Keratinocyte (primary cell): Measurements from ENCODE around the gene NEK9. TPM values are rescaled to one million over a fixed set of nuclear protein-coding genes. Genes with fewer than 3 reads are reported as not detected.

Experiments
- DNase-seq: peaks from one replicate; pipeline ENCODE4 v3.0.0-alpha.2; 2011; ENCODE audit warnings: low read depth, missing footprints, low spot score
- FAIRE-seq: peaks from 2 replicates; lab custom pipeline; 2011; peaks lifted over from hg19 to GRCh38; lab: Jason Lieb, UNC
- H2AFZ ChIP-seq: 2 replicates; pipeline ENCODE4 v1.6.0; 2012; ENCODE audit warnings: low read length, control low read depth, inconsistent platforms; ENCODE audit not compliant: control insufficient read depth
- H3K27ac ChIP-seq: 2 replicates; pipeline ENCODE4 v1.5.1; 2011; ENCODE audit warnings: low read length; ENCODE audit not compliant: control insufficient read depth, insufficient read depth
- H3K27me3 ChIP-seq: 3 replicates; pipeline ENCODE4 v1.6.0; 2011; ENCODE audit warnings: low read length; ENCODE audit not compliant: control insufficient read depth, insufficient read depth; ENCODE audit errors: extremely low read depth
- H3K36me3 ChIP-seq, 2 experiments: 2 replicates in 1 of 2; 3 replicates in 1 of 2; pipeline ENCODE4 v1.5.1; 2011; ENCODE audit warnings: low read length in 2 of 2, mild to moderate bottlenecking in 1 of 2; ENCODE audit not compliant: control insufficient read depth in 2 of 2, insufficient read depth in 2 of 2; ENCODE audit errors: extremely low read depth in 1 of 2
- H3K4me1 ChIP-seq: 3 replicates; pipeline ENCODE4 v1.5.1; 2011; ENCODE audit warnings: low read length; ENCODE audit not compliant: control insufficient read depth, insufficient read depth; ENCODE audit errors: extremely low read depth
- H3K4me2 ChIP-seq: 3 replicates; pipeline ENCODE4 v1.6.0; 2011; ENCODE audit warnings: low read depth, low read length; ENCODE audit not compliant: control insufficient read depth, insufficient read depth; ENCODE audit errors: extremely low read depth
- H3K4me3 ChIP-seq, 3 experiments: fragments of 200-600 bp in 1 of 3; sonication (generic) in 1 of 3; 2 replicates in 2 of 3; 3 replicates in 1 of 3; pipeline ENCODE4 v1.5.1; 2011 to 2016; ENCODE audit warnings: low read length in 3 of 3, mild to moderate bottlenecking in 3 of 3, control low read depth in 2 of 3, inconsistent platforms in 1 of 3, low read depth in 1 of 3, mixed read lengths in 1 of 3, mixed run types in 1 of 3, moderate library complexity in 1 of 3; ENCODE audit not compliant: control insufficient read depth in 2 of 3, insufficient read depth in 2 of 3; ENCODE audit errors: extremely low read depth in 1 of 3
- H3K79me2 ChIP-seq: 2 replicates; pipeline ENCODE4 v1.6.0; 2012; ENCODE audit warnings: low read length; ENCODE audit not compliant: control insufficient read depth, insufficient read depth
- H3K9ac ChIP-seq: 3 replicates; pipeline ENCODE4 v1.6.0; 2011; ENCODE audit warnings: low read length; ENCODE audit not compliant: control insufficient read depth, insufficient read depth; ENCODE audit errors: extremely low read depth
- H3K9me1 ChIP-seq: 3 replicates; pipeline ENCODE4 v1.6.0; 2011; ENCODE audit warnings: low read length; ENCODE audit not compliant: control insufficient read depth, insufficient read depth; ENCODE audit errors: extremely low read depth
- H3K9me3 ChIP-seq: 2 replicates; pipeline ENCODE4 v1.5.1; 2012; ENCODE audit warnings: low read depth, low read length; ENCODE audit not compliant: control insufficient read depth
- H4K20me1 ChIP-seq: 3 replicates; pipeline ENCODE4 v1.6.0; 2011; ENCODE audit warnings: low read length; ENCODE audit not compliant: control insufficient read depth, insufficient read depth; ENCODE audit errors: extremely low read depth
- CTCF ChIP-seq, 3 experiments: IDR thresholded peaks in 1 of 3; conservative IDR thresholded peaks in 1 of 3; optimal IDR thresholded peaks in 1 of 3; 2 replicates in 2 of 3; 3 replicates in 1 of 3; pipeline versions ENCODE3 to v1.5.1; 2011; ENCODE audit warnings: low read length in 3 of 3, mild to moderate bottlenecking in 3 of 3, moderate library complexity in 2 of 3, control low read depth in 1 of 3, inconsistent platforms in 1 of 3; ENCODE audit not compliant: insufficient read depth in 2 of 3; ENCODE audit errors: extremely low read depth in 1 of 3
- EZH2 ChIP-seq: IDR thresholded peaks from one replicate; pipeline ENCODE4 v1.6.1; 2012; ENCODE audit warnings: inconsistent platforms, mild to moderate bottlenecking, low read length, moderate library complexity
- dilution Hi-C: fragments of 300-500 bp; cut with MboI; formaldehyde crosslinking; loops from one replicate; pipeline ENCODE4 v1.7.0; 2020; ENCODE audit warnings: low sequenced_read_pairs; ENCODE audit not compliant: extremely low pct_ligation_motif_present
- polyA plus RNA-seq, 5 experiments: library from polyadenylated mRNA; depleted of rRNA in 3 of 5; stranded (reverse) in 3 of 5; stranded (forward) in 1 of 5; unstranded in 1 of 5; fragments of >200 nt; gene quantifications; 1 replicate in 1 of 5; 2 replicates in 3 of 5; 3 replicates in 1 of 5; pipeline versions ENCODE4 v1.2.1 to v1.2.3, GENCODE V29; 2011 to 2012; ENCODE audit warnings: missing spikeins in 2 of 5, low read depth in 1 of 5, low replicate concordance in 1 of 5

NEK9 gene
- polyA plus RNA-seq, 1 donor (not counting 4 experiments of a cell fraction or from before 2014, with no cell fraction given): 43.7 TPM

GRCh38 chr14:75098682-75099081 lies 28.2 kb downstream of the NEK9 start:
- TF ChIP-seq CTCF (optimal IDR thresholded peaks at IDR 0.05 in 1 of 3, IDR thresholded peaks at IDR 0.05 in 1 of 3, conservative IDR thresholded peaks at IDR 0.05 in 1 of 3; ENCODE audit: extremely low read depth in 1 of 3, insufficient read depth in 2 of 3, low read length in 3 of 3) (no peak), EZH2 (no peak)
- Histone ChIP-seq H3K4me3 (no peak overlapping the region), H3K27ac (no peak overlapping the region), H3K36me3 (peaks cover 11 to 14% of the 10 kb centered on the region in 2 experiments), H4K20me1 (no peaks in the 10 kb centered on the region), H3K4me2 (no peak overlapping the region), H3K9me3 (no peaks in the 10 kb centered on the region), H3K4me1 (no peaks in the 10 kb centered on the region), H2AFZ (no peak overlapping the region), H3K9ac (no peak overlapping the region), H3K9me1 (no peaks in the 10 kb centered on the region), H3K27me3 (no peaks in the 10 kb centered on the region), H3K79me2 (no peaks in the 10 kb centered on the region)
- dilution Hi-C loops: no loop called here
- FAIRE-seq (no peak), DNase-seq (no peak)

DNA sequence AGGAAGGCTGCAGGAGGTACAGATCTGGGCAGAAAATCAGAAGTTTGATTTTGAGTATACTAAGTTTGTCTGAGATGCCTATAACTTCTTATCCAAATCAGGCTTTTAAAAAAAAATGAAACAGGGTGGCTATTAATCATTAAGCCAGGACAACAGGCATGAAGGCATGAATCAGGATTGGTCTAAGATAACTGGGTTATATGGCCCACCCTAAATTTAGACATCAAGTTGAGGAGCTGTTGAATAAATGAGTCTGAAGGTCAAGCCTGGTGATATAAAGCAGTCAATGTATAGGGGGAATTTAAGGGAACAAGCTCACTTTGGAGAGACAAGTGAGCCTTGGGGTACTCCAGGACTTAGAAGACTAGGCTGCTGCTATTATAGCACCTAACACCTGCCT lies 28.6 kb downstream of the NEK9 start:
- Histone ChIP-seq H4K20me1 (no peaks in the 10 kb centered on the region), H3K36me3 (peaks cover 11 to 14% of the 10 kb centered on the region in 2 experiments), H3K27me3 (no peaks in the 10 kb centered on the region), H3K4me3 (no peak overlapping the region), H3K9me3 (no peaks in the 10 kb centered on the region), H3K27ac (no peak overlapping the region), H3K9me1 (no peaks in the 10 kb centered on the region), H3K79me2 (no peaks in the 10 kb centered on the region), H3K9ac (no peak overlapping the region), H3K4me2 (no peak overlapping the region), H2AFZ (no peak overlapping the region), H3K4me1 (no peaks in the 10 kb centered on the region)
- dilution Hi-C loops: no loop called here
- DNase-seq (no peak), FAIRE-seq (no peak)
- no peak for TF ChIP-seq CTCF (optimal IDR thresholded peaks at IDR 0.05 in 1 of 3, IDR thresholded peaks at IDR 0.05 in 1 of 3, conservative IDR thresholded peaks at IDR 0.05 in 1 of 3; ENCODE audit: extremely low read depth in 1 of 3, insufficient read depth in 2 of 3, low read length in 3 of 3)
